HUES64 (cell line): Measurements from ENCODE around the gene FRRS1. TPM values are rescaled to one million over a fixed set of nuclear protein-coding genes. Genes with fewer than 3 reads are reported as not detected.
A peak's percentile ranks its signal among the peaks of the same experiment; 100 is the strongest.
"Not testable (repeated sequence)": the region's sequence is repeated elsewhere in the genome, so short reads cannot be mapped to it uniquely, and the experiment has no call there.

ENCODE experiments used
- H3K27ac ChIP-seq: 2 replicates; pipeline ENCODE4 v1.7.0; 2013; ENCODE audit warnings: low read depth, low read length, inconsistent platforms
- H3K27me3 ChIP-seq: 2 replicates; pipeline ENCODE4 v1.6.1; 2013; ENCODE audit warnings: mild to moderate bottlenecking, low read length; ENCODE audit not compliant: insufficient read depth
- H3K36me3 ChIP-seq: 2 replicates; pipeline ENCODE4 v1.6.1; 2013; ENCODE audit warnings: mild to moderate bottlenecking, low read length; ENCODE audit not compliant: insufficient read depth
- H3K4me1 ChIP-seq: 2 replicates; pipeline ENCODE4 v1.6.1; 2013; ENCODE audit warnings: mild to moderate bottlenecking, low read length, moderate library complexity; ENCODE audit not compliant: insufficient read depth
- H3K4me3 ChIP-seq: 2 replicates; pipeline ENCODE4 v1.5.1; 2013; ENCODE audit warnings: mild to moderate bottlenecking, low read length, moderate library complexity
- H3K9ac ChIP-seq: 2 replicates; pipeline ENCODE4 v1.6.1; 2013; ENCODE audit warnings: mild to moderate bottlenecking, low read depth, low read length
- H3K9me3 ChIP-seq: 2 replicates; pipeline ENCODE4 v1.6.1; 2013; ENCODE audit warnings: low read depth, low read length; ENCODE audit not compliant: insufficient read depth
- WGBS: fragments of 150-250, 120-280 bp; methylation state at CpG from one replicate; pipeline ENCODE4 v1.1.7; 2013; ENCODE audit warnings: missing lambda C conversion rate; 5-methylcytosine and 5-hydroxymethylcytosine counted together
- polyA plus RNA-seq, 2 experiments: library from polyadenylated mRNA; stranded (reverse); fragments of 50-300 nt; gene quantifications; one replicate each; pipeline ENCODE4 v1.2.3, GENCODE V29; 2013

The FRRS1 gene
- 2.8 TPM for polyA plus RNA-seq (2013, experiment 1 of 2)
- polyA plus RNA-seq (2013, experiment 2 of 2), result 3.6 TPM

- H3K36me3 ChIP-seq, result no peaks in the 10 kb centered on the region
- WGBS, result 7% methylated on average over 10 of the region's 10 CpGs
- peaks cover 10% of the 10 kb centered on the region for H3K4me1 ChIP-seq
- no peaks in the 10 kb centered on the region for H3K27me3 ChIP-seq
- peak within 1 kb of the TSS; percentile 71 for H3K4me3 ChIP-seq
- H3K27ac ChIP-seq, result peak within 1 kb of the TSS; percentile 65
- no peaks in the 10 kb centered on the region for H3K9me3 ChIP-seq
- peak within 1 kb of the TSS; percentile 53 for H3K9ac ChIP-seq
These were observed at the start of gene FRRS1 for GRCh38 chr1:99766378-99766800. Gene FRRS1 (minus strand): TSS chr1:99766635. CDS start chr1:99748768, 17,867 bp downstream.

GRCh38 chr1:99814373-99814900 lies 48.0 kb upstream of the FRRS1 start:
- H3K9me3 ChIP-seq, result no peaks in the 10 kb centered on the region
- H3K9ac ChIP-seq, result no peak overlapping the region
- WGBS, result 90% methylated on average over 3 of the region's 3 CpGs
- no peaks in the 10 kb centered on the region for H3K27me3 ChIP-seq
- no peak overlapping the region for H3K4me3 ChIP-seq
- H3K36me3 ChIP-seq, result no peaks in the 10 kb centered on the region
- H3K27ac ChIP-seq, result no peak overlapping the region
- no peaks in the 10 kb centered on the region for H3K4me1 ChIP-seq

- WGBS, result no CpG with 5 or more reads among the region's 1 CpG
- H3K4me1 ChIP-seq, result peaks cover 7% of the 10 kb centered on the region; the same call in 1 of the 2 replicates
- no peaks in the 10 kb centered on the region for H3K27me3 ChIP-seq
- no peaks in the 10 kb centered on the region for H3K9me3 ChIP-seq
- H3K9ac ChIP-seq, result no peak overlapping the region
- H3K36me3 ChIP-seq, result no peaks in the 10 kb centered on the region
- no peak overlapping the region for H3K4me3 ChIP-seq
- no peak overlapping the region for H3K27ac ChIP-seq
These were observed 45.3 kb upstream of the FRRS1 start for GRCh38 chr1:99811747-99812146.

GRCh38 chr1:99811075-99811474 lies 44.6 kb upstream of the FRRS1 start:
- no peaks in the 10 kb centered on the region for H3K27me3 ChIP-seq
- no peak overlapping the region for H3K9ac ChIP-seq
- peaks cover 7% of the 10 kb centered on the region; the same call in 1 of the 2 replicates for H3K4me1 ChIP-seq
- no peak overlapping the region for H3K27ac ChIP-seq
- WGBS, result 62% methylated on average over 1 of the region's 1 CpG
- no peak overlapping the region for H3K4me3 ChIP-seq
- no peaks in the 10 kb centered on the region for H3K36me3 ChIP-seq
- no peaks in the 10 kb centered on the region for H3K9me3 ChIP-seq

GRCh38 chr1:99808391-99809115 lies 42.1 kb upstream of the FRRS1 start:
- 23% methylated on average over 7 of the region's 7 CpGs for WGBS
- Histone ChIP-seq H3K27me3 (no peaks in the 10 kb centered on the region), H3K9me3 (no peaks in the 10 kb centered on the region), H3K27ac (no peak overlapping the region), H3K4me1 (peaks cover 7% of the 10 kb centered on the region; the same call in 1 of the 2 replicates), H3K9ac (peak overlapping the region; percentile 34; the same call in 1 of the 2 replicates), H3K36me3 (no peaks in the 10 kb centered on the region), H3K4me3 (no peak overlapping the region)

- 92% methylated on average over 2 of the region's 2 CpGs for WGBS
- peaks cover 7% of the 10 kb centered on the region; the same call in 1 of the 2 replicates for H3K4me1 ChIP-seq
- H3K27me3 ChIP-seq, result no peaks in the 10 kb centered on the region
- H3K27ac ChIP-seq, result no peak overlapping the region
- no peak overlapping the region for H3K9ac ChIP-seq
- no peaks in the 10 kb centered on the region for H3K36me3 ChIP-seq
- no peak overlapping the region for H3K4me3 ChIP-seq
- H3K9me3 ChIP-seq, result no peaks in the 10 kb centered on the region
These were observed 40.4 kb upstream of the FRRS1 start for GRCh38 chr1:99806882-99807281.

- no peaks in the 10 kb centered on the region for H3K4me1 ChIP-seq
- no peak overlapping the region for H3K4me3 ChIP-seq
- H3K36me3 ChIP-seq, result no peaks in the 10 kb centered on the region
- H3K27me3 ChIP-seq, result no peaks in the 10 kb centered on the region
- no peaks in the 10 kb centered on the region for H3K9me3 ChIP-seq
- no peak overlapping the region for H3K27ac ChIP-seq
- 92% methylated on average over 3 of the region's 3 CpGs for WGBS
- no peak overlapping the region for H3K9ac ChIP-seq
These were observed 35.1 kb upstream of the FRRS1 start for GRCh38 chr1:99801584-99801983.

GRCh38 chr1:99793861-99794260 lies 27.4 kb upstream of the FRRS1 start:
- H3K9ac ChIP-seq, H3K27ac ChIP-seq: not testable (repeated sequence)

GRCh38 chr1:99789715-99790114 lies 23.3 kb upstream of the FRRS1 start:
- Histone ChIP-seq H3K4me1 (no peaks in the 10 kb centered on the region), H3K27me3 (no peaks in the 10 kb centered on the region), H3K4me3 (no peak overlapping the region), H3K27ac (no peak overlapping the region), H3K9me3 (no peaks in the 10 kb centered on the region), H3K9ac (no peak overlapping the region), H3K36me3 (no peaks in the 10 kb centered on the region)
- 97% methylated on average over 2 of the region's 2 CpGs for WGBS

More at GRCh38 chr1:99793861-99794260, 27.4 kb upstream of the FRRS1 start:
- not testable (repeated sequence) for H3K4me1 ChIP-seq, H3K27me3 ChIP-seq, H3K9me3 ChIP-seq, H3K36me3 ChIP-seq, H3K4me3 ChIP-seq
- 92% methylated on average over 9 of the region's 9 CpGs for WGBS

GRCh38 chr1:99788896-99789295 lies 22.5 kb upstream of the FRRS1 start:
- no peaks in the 10 kb centered on the region for H3K27me3 ChIP-seq
- no peaks in the 10 kb centered on the region for H3K36me3 ChIP-seq
- no peak overlapping the region for H3K9ac ChIP-seq
- H3K4me1 ChIP-seq, result no peaks in the 10 kb centered on the region
- no peaks in the 10 kb centered on the region for H3K9me3 ChIP-seq
- no peak overlapping the region for H3K4me3 ChIP-seq
- no peak overlapping the region for H3K27ac ChIP-seq

- 84% methylated on average over 2 of the region's 2 CpGs for WGBS
- Histone ChIP-seq H3K27me3 (no peaks in the 10 kb centered on the region), H3K9ac (no peak overlapping the region), H3K4me3 (no peak overlapping the region), H3K36me3 (no peaks in the 10 kb centered on the region), H3K4me1 (no peaks in the 10 kb centered on the region), H3K27ac (no peak overlapping the region), H3K9me3 (no peaks in the 10 kb centered on the region)
These were observed 20.5 kb upstream of the FRRS1 start for GRCh38 chr1:99786751-99787501.
